ENCODE data around the gene SCIN. TPM values are rescaled to one million over a fixed set of nuclear protein-coding genes. Genes with fewer than 3 reads are reported as not detected.

Gene SCIN
- total RNA-seq, 2 experiments from 2014 or later, result not detected

GRCh38 chr7:12630513-12630819 lies 59.9 kb downstream of the SCIN start:
- CTCF ChIA-PET (ENCODE audit: unreplicated experiment), result no interaction called here
- BruUV-seq (replicated peaks), result no TSS peak
- no peaks in the 10 kb centered on the region for H3K4me1 ChIP-seq (ENCODE audit: insufficient read depth, low read length, poor library complexity, severe bottlenecking)

GRCh38 chr7:12633582-12633981 lies 63.1 kb downstream of the SCIN start:
- H3K27ac ChIP-seq (ENCODE audit: low read depth, low read length, poor library complexity, severe bottlenecking), result no peak overlapping the region
- no peaks in the 10 kb centered on the region for H3K36me3 ChIP-seq (ENCODE audit: insufficient read depth, low read length)
- no peak for TF ChIP-seq CTCF (conservative IDR thresholded peaks at IDR 0.05; ENCODE audit: low read length)
- no peak for TF ChIP-seq EZH2phosphoT487 (IDR thresholded peaks at IDR 0.05; ENCODE audit: borderline replicate concordance, low read depth, low read length)
- no peaks in the 10 kb centered on the region for H3K9me2 ChIP-seq (ENCODE audit: insufficient read depth, low read length)
- H3K4me1 ChIP-seq (ENCODE audit: insufficient read depth, low read length, poor library complexity, severe bottlenecking), result no peaks in the 10 kb centered on the region
- H3K4me3 ChIP-seq (ENCODE audit: low read depth, low read length, poor library complexity, severe bottlenecking), result no peak overlapping the region
- POLR2A ChIA-PET, result no interaction called here
- no peaks in the 10 kb centered on the region for H3K79me2 ChIP-seq (ENCODE audit: insufficient read depth, low read depth, low read length)
- intact Hi-C loops (cut with micrococcal nuclease; ENCODE audit: unreplicated experiment), result no loop called here
- DNase-seq (ENCODE audit: low spot score), result no peak
- BruUV-seq (replicated peaks), result no TSS peak
- H3K9me3 ChIP-seq (ENCODE audit: low read length), result no peaks in the 10 kb centered on the region
- H4K20me1 ChIP-seq (ENCODE audit: insufficient read depth, low read length), result no peaks in the 10 kb centered on the region
- CTCF ChIA-PET (ENCODE audit: unreplicated experiment), result interaction anchor here (0.5 kb wide), 1 partner anchor 1067 kb away, joined by 4 read pairs; no protein-coding TSS in a partner anchor
- H3K4me2 ChIP-seq (ENCODE audit: low read length), result no peak overlapping the region
- H2AFZ ChIP-seq (ENCODE audit: low read length), result no peak overlapping the region

More at GRCh38 chr7:12630513-12630819, 59.9 kb downstream of the SCIN start:
- Histone ChIP-seq H3K4me3 (ENCODE audit: low read depth, low read length, poor library complexity, severe bottlenecking) (no peak overlapping the region), H3K27ac (ENCODE audit: low read depth, low read length, poor library complexity, severe bottlenecking) (no peak overlapping the region), H3K79me2 (ENCODE audit: insufficient read depth, low read depth, low read length) (no peaks in the 10 kb centered on the region), H3K9me3 (ENCODE audit: low read length) (no peaks in the 10 kb centered on the region), H4K20me1 (ENCODE audit: insufficient read depth, low read length) (no peaks in the 10 kb centered on the region), H3K36me3 (ENCODE audit: insufficient read depth, low read length) (no peaks in the 10 kb centered on the region), H2AFZ (ENCODE audit: low read length) (no peak overlapping the region), H3K9me2 (ENCODE audit: insufficient read depth, low read length) (no peaks in the 10 kb centered on the region), H3K4me2 (ENCODE audit: low read length) (no peak overlapping the region)
- DNase-seq (ENCODE audit: low spot score), result no peak
- POLR2A ChIA-PET, result interaction anchor here (0.6 kb wide), 1 partner anchor 643 kb away, joined by 3 read pairs; no protein-coding TSS in a partner anchor
- intact Hi-C loops (cut with micrococcal nuclease; ENCODE audit: unreplicated experiment), result no loop called here
- TF ChIP-seq EZH2phosphoT487 (IDR thresholded peaks at IDR 0.05; ENCODE audit: borderline replicate concordance, low read depth, low read length), result no peak
- no peak for TF ChIP-seq CTCF (conservative IDR thresholded peaks at IDR 0.05; ENCODE audit: low read length)

GRCh38 chr7:12635830-12636229 lies 65.3 kb downstream of the SCIN start:
- ChIA-PET POLR2A (interaction anchor here (0.6 to 1.1 kb wide), 6 partner anchors 12 to 152 kb away, joined by 3 to 8 read pairs (median 3); no protein-coding TSS in a partner anchor), CTCF (ENCODE audit: unreplicated experiment) (no interaction called here)
- H3K36me3 ChIP-seq (ENCODE audit: insufficient read depth, low read length), result no peaks in the 10 kb centered on the region
- peak overlapping the region; percentile 35; the same call in 1 of the 2 replicates for H3K4me2 ChIP-seq (ENCODE audit: low read length)
- DNase-seq (ENCODE audit: low spot score), result no peak
- TF ChIP-seq EZH2phosphoT487 (IDR thresholded peaks at IDR 0.05; ENCODE audit: borderline replicate concordance, low read depth, low read length) (no peak), CTCF (conservative IDR thresholded peaks at IDR 0.05; ENCODE audit: low read length) (no peak)
- intact Hi-C loops (cut with micrococcal nuclease; ENCODE audit: unreplicated experiment), result no loop called here
- no peaks in the 10 kb centered on the region for H3K9me3 ChIP-seq (ENCODE audit: low read length)
- H3K4me1 ChIP-seq (ENCODE audit: insufficient read depth, low read length, poor library complexity, severe bottlenecking), result no peaks in the 10 kb centered on the region
- H3K9me2 ChIP-seq (ENCODE audit: insufficient read depth, low read length), result no peaks in the 10 kb centered on the region
- no peak overlapping the region for H2AFZ ChIP-seq (ENCODE audit: low read length)
- H4K20me1 ChIP-seq (ENCODE audit: insufficient read depth, low read length), result no peaks in the 10 kb centered on the region
- BruUV-seq (replicated peaks), result no TSS peak
- H3K79me2 ChIP-seq (ENCODE audit: insufficient read depth, low read depth, low read length), result no peaks in the 10 kb centered on the region
- H3K27ac ChIP-seq (ENCODE audit: low read depth, low read length, poor library complexity, severe bottlenecking), result no peak overlapping the region
- no peak overlapping the region for H3K4me3 ChIP-seq (ENCODE audit: low read depth, low read length, poor library complexity, severe bottlenecking)
